Esophagus muscularis mucosa (tissue), 3 donors: ENCODE data around the gene SORCS2.

Experiments
- CTCF ChIP-seq, 3 experiments: fragments of 200-600 bp in 2 of 3; fragments of 450-650 bp in 1 of 3; sonication (generic) in 2 of 3; IDR thresholded peaks; one replicate each; pipeline ENCODE4 v1.5.1; 2017 to 2019; ENCODE audit warnings: antibody characterized with exemption in 3 of 3, mild to moderate bottlenecking in 2 of 3, moderate library complexity in 1 of 3
- POLR2A ChIP-seq: fragments of 450-650 bp; IDR thresholded peaks from one replicate; pipeline ENCODE4 v1.6.1; 2017; ENCODE audit warnings: antibody characterized with exemption, moderate library complexity, mild to moderate bottlenecking, low read depth
- POLR2AphosphoS5 ChIP-seq, 2 donors: sonication (generic); formaldehyde crosslinking; IDR thresholded peaks; one replicate each; pipeline ENCODE4 v1.6.1; 2017; ENCODE audit warnings: antibody characterized with exemption in 2 of 2

GRCh38 chr4:7656244-7656800 lies 464.0 kb downstream of the SORCS2 start:
- TF ChIP-seq POLR2AphosphoS5 (IDR thresholded peaks at IDR 0.05), result no peak
- no peak for TF ChIP-seq CTCF (IDR thresholded peaks at IDR 0.05)
- TF ChIP-seq POLR2A, result no peak
